Brain microvascular endothelial cell (primary cell): ENCODE measurements around the gene PKP4.

Experiments
- DNase-seq: peaks from one replicate; pipeline ENCODE4 v3.0.0-alpha.2; 2020
- H3K27ac ChIP-seq: fragments of 250-450 bp; sonication (Bioruptor Pico); 2 replicates; pipeline ENCODE4 v1.5.1; 2020; ENCODE audit warnings: mild to moderate bottlenecking, moderate library complexity
- H3K27me3 ChIP-seq: fragments of 250-450 bp; sonication (Bioruptor Pico); replicated peaks from 2 replicates; pipeline ENCODE4 v1.5.1; 2020; ENCODE audit warnings: mild to moderate bottlenecking
- H3K36me3 ChIP-seq: fragments of 250-450 bp; sonication (Bioruptor Pico); replicated peaks from 2 replicates; pipeline ENCODE4 v1.5.1; 2020; ENCODE audit warnings: mild to moderate bottlenecking
- H3K4me3 ChIP-seq: 2 replicates; pipeline ENCODE4 v1.5.1; 2011; ENCODE audit warnings: low read depth, mild to moderate bottlenecking, control low read depth, low read length, moderate library complexity
- CTCF ChIP-seq: IDR thresholded peaks from 2 replicates; pipeline ENCODE4 v1.5.1; 2011; ENCODE audit warnings: low read depth, mild to moderate bottlenecking, moderate library complexity, low read length, control low read depth, inconsistent platforms; ENCODE audit errors: missing control alignments
- in situ Hi-C: cut with HindIII; loops from 2 replicates; pipeline ENCODE4 v1.10.0; 2017; ENCODE audit warnings: low sequenced_read_pairs, low pct_ligation_motif_present

PKP4 gene

GRCh38 chr2:158557752-158558151 lies 101.0 kb downstream of the PKP4 start:
- no peak overlapping the region for H3K27ac ChIP-seq
- in situ Hi-C loops = no loop called here
- no peak for TF ChIP-seq CTCF
- no peaks in the 10 kb centered on the region for H3K27me3 ChIP-seq
- no peaks in the 10 kb centered on the region for H3K36me3 ChIP-seq
- H3K4me3 ChIP-seq = no peak overlapping the region
- no peak for DNase-seq

GRCh38 chr2:158559252-158559651 lies 102.5 kb downstream of the PKP4 start:
- TF ChIP-seq CTCF = no peak
- Histone ChIP-seq H3K27ac (no peak overlapping the region), H3K4me3 (no peak overlapping the region), H3K27me3 (no peaks in the 10 kb centered on the region), H3K36me3 (no peaks in the 10 kb centered on the region)
- no peak for DNase-seq
- in situ Hi-C loops = no loop called here

GRCh38 chr2:158560259-158560658 lies 103.5 kb downstream of the PKP4 start:
- in situ Hi-C loops = no loop called here
- no peaks in the 10 kb centered on the region for H3K36me3 ChIP-seq
- H3K4me3 ChIP-seq = no peak overlapping the region
- no peak for DNase-seq
- TF ChIP-seq CTCF = no peak
- no peaks in the 10 kb centered on the region for H3K27me3 ChIP-seq
- H3K27ac ChIP-seq = no peak overlapping the region

GRCh38 chr2:158561054-158561453 lies 104.3 kb downstream of the PKP4 start:
- TF ChIP-seq CTCF = no peak

GRCh38 chr2:158567208-158567607 lies 110.5 kb downstream of the PKP4 start:
- no peak overlapping the region for H3K4me3 ChIP-seq
- no peaks in the 10 kb centered on the region for H3K27me3 ChIP-seq
- no peak for DNase-seq
- no peak for TF ChIP-seq CTCF
- H3K27ac ChIP-seq = no peak overlapping the region
- in situ Hi-C loops = no loop called here
- H3K36me3 ChIP-seq = no peaks in the 10 kb centered on the region

More at GRCh38 chr2:158561054-158561453, 104.3 kb downstream of the PKP4 start:
- H3K36me3 ChIP-seq = no peaks in the 10 kb centered on the region
- H3K27me3 ChIP-seq = no peaks in the 10 kb centered on the region
- H3K4me3 ChIP-seq = no peak overlapping the region
- no peak overlapping the region for H3K27ac ChIP-seq
- in situ Hi-C loops = no loop called here
- no peak for DNase-seq

- DNase-seq = no peak
- TF ChIP-seq CTCF = no peak
- no peak overlapping the region for H3K27ac ChIP-seq
- H3K27me3 ChIP-seq = no peaks in the 10 kb centered on the region
- H3K36me3 ChIP-seq = no peaks in the 10 kb centered on the region
- H3K4me3 ChIP-seq = no peak overlapping the region
- in situ Hi-C loops = no loop called here
These were observed 112.5 kb downstream of the PKP4 start for GRCh38 chr2:158569284-158569683.
